ENCODE data around the gene FIGLA.
"Not testable (repeated sequence)": the region's sequence is repeated elsewhere in the genome, so short reads cannot be mapped to it uniquely, and the experiment has no call there.

The FIGLA gene

DNA sequence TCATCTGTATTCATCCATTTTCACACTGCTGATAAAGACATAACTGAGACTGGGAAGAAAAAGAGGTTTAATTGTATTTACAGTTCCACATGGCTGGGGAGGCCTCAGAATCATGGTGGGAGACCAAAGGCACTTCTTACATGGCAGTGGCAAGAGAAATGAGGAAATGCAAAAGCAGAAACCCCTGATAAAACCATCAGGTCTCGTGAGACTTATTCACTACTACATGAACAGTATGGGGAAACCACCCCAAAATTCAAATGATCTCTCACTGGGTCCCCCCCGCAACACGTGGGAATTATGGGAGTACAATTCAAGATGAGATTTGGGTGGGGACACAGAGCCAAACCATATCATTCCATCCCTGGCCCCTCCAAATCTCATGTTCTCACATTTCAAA lies 7.6 kb upstream of the FIGLA start:
- Mint-ChIP-seq H3K4me1 (peaks cover 14 to 40% of the 10 kb centered on the region in 2 donors), H3K9me3 (peaks cover 12 to 17% of the 10 kb centered on the region in 2 donors), H3K36me3 (peaks cover 7 to 12% of the 10 kb centered on the region in 2 donors), H3K27me3 (peaks cover 55 to 58% of the 10 kb centered on the region in 2 donors)
- H3K27ac Mint-ChIP-seq, DNase-seq, H3K4me3 Mint-ChIP-seq: not testable (repeated sequence)
- ATAC-seq (replicated peaks) = peak; percentile 33 to 38

DNA sequence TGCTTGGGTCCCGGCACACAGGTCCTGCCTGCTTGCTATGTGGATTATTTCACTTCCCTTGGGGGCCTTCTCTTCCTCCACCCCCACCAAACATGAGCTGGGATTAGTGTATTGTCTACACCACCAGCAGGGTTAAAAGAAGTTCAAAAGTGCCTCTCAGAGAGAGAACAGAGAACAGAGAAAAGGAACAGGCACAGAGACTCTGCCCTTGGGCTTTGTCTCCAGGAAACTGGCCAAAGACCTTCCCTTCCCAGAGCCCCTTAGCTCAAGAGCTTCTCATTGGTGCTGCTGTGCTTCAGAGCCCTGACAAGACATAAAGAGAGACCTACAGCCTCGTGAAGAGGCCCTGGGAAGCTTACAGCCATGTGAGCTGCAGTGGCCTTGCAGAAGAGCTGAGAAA lies 7.1 kb upstream of the FIGLA start:
- DNase-seq = no peak
- no peak for ATAC-seq (replicated peaks)
- peaks cover 7 to 12% of the 10 kb centered on the region in 2 donors for H3K36me3 Mint-ChIP-seq
- H3K4me1 Mint-ChIP-seq = peaks cover 14 to 40% of the 10 kb centered on the region in 2 donors
- no peak overlapping the region for H3K27ac Mint-ChIP-seq
- H3K4me3 Mint-ChIP-seq = no peak overlapping the region
- peaks cover 12 to 17% of the 10 kb centered on the region in 2 donors for H3K9me3 Mint-ChIP-seq
- H3K27me3 Mint-ChIP-seq = peaks cover 55 to 60% of the 10 kb centered on the region in 2 donors

DNA sequence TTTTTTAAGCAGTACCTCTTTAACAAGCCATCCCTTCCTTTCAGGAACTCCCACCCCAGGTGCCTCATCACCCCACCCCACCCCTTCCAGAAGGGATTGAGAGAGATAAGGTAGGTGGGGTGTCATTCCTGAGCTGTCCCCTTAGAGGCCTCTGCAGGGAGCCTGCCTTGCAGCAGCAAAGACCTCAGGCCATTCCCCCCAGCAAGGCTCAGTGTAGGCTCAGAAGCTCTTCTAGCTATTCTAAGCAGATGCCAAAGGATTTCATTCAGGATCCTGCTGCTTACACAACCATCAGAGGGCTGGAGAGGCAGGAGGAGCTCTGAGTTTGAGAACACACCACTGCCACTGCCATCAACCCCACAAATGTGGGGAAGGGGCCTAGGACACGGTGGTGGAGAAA lies 5.8 kb upstream of the FIGLA start:
- no peak for ATAC-seq (replicated peaks)
- no peak for DNase-seq
- Mint-ChIP-seq H3K4me1 (peaks cover 16 to 40% of the 10 kb centered on the region in 2 donors), H3K27me3 (peaks cover 58 to 59% of the 10 kb centered on the region in 2 donors), H3K9me3 (peaks cover 12 to 17% of the 10 kb centered on the region in 2 donors), H3K27ac (no peak overlapping the region), H3K36me3 (peaks cover 7 to 12% of the 10 kb centered on the region in 2 donors), H3K4me3 (no peak overlapping the region)

DNA sequence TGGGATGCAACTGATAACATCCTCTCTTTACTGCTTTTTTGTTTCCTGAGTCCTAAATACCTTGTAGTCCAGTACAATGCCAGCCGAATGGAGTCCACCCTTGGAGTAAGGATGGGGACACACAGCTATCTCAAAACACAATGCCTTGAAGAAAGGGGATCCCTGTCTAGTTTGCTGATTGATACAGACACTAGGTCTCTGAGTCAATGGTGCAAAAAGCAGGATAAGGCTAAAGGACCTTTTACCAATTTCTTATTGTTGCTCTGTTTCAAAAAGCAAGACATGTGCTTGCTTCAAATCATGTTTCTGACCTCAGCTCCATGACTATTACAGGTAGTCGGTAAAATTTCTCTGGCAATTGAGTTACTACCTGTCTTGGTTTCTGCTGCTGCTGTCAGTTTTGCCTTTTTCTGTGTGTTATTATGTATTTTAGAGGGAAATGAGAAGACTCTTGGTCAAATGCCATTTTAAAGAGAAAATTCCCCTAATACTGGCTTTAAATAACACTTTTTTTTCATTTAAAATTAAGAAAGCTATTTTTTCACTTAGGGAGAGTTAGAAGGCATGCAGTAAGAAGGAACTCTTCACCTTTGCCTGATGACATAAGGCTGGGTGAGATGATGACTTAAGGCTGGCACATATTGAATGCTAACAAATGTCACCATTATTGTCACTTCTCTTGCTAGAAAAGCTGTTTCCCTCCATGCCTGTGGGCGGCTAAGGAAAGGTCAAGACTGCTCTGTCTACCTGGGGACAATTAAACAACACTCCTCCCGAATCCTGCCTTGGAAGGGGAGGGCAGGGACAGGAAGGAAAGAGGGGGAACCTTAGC lies 4.9 kb upstream of the FIGLA start:
- Mint-ChIP-seq H3K9me3 (peaks cover 12 to 17% of the 10 kb centered on the region in 2 donors), H3K27me3 (peaks cover 54% of the 10 kb centered on the region in 2 donors), H3K27ac (peak overlapping the region; percentile 11), H3K4me3 (peak overlapping the region in 1 of 2 donors; percentile 10), H3K4me1 (peaks cover 16 to 40% of the 10 kb centered on the region in 2 donors), H3K36me3 (peaks cover 7 to 12% of the 10 kb centered on the region in 2 donors)
- peak; percentile 83 to 88 for ATAC-seq (replicated peaks)
- peak; percentile 19 for DNase-seq

DNA sequence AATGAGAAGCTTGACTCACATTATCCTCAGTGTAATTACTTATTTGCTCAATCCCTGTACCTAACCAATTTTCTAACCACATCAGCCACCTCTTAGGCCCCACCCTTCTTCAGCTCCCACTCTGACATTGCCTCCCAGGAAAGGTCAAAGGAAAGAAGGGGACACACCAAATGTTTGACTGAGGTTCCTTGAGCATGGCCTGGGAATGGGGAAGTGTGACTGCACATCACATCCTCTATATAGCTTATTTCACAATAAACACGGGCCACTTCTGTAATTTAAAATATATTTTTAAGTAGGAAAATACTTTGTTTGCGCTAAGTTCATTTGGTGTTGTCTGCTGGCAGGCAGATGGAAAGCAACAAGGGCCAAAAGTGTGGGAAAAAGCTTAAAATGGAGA lies 3.0 kb upstream of the FIGLA start:
- Mint-ChIP-seq H3K4me3 (no peak overlapping the region), H3K36me3 (peaks cover 4 to 5% of the 10 kb centered on the region in 2 donors), H3K27ac (no peak overlapping the region), H3K27me3 (peaks cover 53 to 55% of the 10 kb centered on the region in 2 donors), H3K4me1 (peaks cover 20 to 50% of the 10 kb centered on the region in 2 donors), H3K9me3 (peaks cover 5 to 9% of the 10 kb centered on the region in 2 donors)
- no peak for ATAC-seq (replicated peaks)
- no peak for DNase-seq

DNA sequence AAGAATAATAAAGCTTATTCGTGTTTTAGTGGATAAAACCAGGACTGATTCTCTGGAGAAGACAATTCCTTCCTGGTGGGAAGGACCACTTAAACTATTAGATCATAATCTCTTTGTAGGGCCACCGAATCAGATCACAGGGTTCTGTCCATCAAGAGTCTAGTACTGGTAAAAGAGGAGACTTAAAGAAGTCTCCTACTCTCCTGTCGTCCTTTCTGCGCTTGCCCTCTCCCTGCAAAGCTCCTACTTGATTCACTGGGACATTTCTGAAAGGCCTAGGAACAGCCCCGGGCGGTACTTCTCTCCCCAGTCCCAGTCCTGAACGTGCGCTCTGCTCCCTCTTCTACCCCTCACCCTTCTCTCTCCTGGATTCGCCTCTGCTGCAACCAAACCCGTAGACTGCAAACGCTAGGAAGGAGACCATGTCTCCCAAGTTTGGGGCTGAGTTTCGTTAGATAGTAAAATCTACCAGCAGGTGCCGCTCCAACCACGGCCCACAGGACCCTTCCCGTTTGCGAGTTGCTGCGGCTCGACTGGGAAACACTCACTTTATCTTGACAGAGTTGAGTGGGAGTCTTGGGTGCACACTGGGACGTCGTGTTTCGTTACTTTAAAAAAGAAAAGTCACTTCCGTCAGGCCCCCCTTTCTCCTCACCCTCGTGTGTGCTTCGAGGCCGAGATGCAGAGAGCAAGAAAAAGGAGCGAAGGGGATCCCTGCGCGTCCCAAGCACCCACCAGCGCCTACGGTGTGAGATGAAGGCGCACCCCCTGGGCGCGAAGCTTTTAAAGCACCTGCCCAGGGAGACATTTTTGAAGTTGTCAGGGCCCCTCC lies 923 bp downstream of the FIGLA start:
- H3K36me3 Mint-ChIP-seq = no peaks in the 10 kb centered on the region
- peaks cover 52 to 69% of the 10 kb centered on the region in 2 donors for H3K27me3 Mint-ChIP-seq
- peak overlapping the region; percentile 82 for H3K27ac Mint-ChIP-seq

DNA sequence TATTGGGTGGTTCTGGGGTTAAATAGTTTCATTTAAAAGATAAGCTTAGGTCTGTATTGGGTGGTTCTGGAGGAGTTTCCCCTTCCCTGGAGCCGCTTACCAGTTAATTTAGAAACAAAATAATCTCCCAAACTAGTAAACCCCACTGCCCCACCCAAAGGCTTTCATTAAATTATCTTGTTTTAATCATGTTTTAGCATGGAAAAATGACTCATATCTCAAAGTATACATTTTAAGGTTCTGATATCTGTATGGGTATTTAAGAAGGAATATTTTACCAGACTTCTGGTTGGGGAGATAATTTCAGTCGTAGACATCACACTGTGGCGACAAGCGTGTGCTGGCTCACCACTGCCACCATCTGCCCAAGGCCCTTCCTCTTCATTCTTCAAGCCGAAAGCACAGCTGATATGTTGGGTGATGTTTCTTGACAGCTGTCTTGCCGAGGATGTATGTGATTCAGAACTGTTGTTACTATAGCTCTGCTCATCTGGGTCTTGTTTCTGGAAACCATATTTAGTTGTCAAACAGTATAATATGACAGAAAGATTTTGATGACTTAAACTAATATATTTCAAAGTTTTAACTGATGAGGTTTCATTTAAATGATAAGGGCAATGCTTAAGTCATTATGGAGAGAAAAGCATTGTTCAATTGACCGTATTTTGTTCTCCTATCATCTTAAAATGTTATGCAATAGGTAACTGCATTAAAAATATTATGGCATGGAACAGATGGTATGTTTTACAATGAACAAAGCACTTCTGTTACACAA lies 5.1 kb downstream of the FIGLA start:
- DNase-seq = no peak
- no peaks in the 10 kb centered on the region for H3K9me3 Mint-ChIP-seq
- H3K27ac Mint-ChIP-seq = no peak overlapping the region
- peaks cover 6 to 15% of the 10 kb centered on the region in 2 donors for H3K4me1 Mint-ChIP-seq
- H3K4me3 Mint-ChIP-seq = no peak overlapping the region
- H3K27me3 Mint-ChIP-seq = peaks cover 34 to 51% of the 10 kb centered on the region in 2 donors
- no peaks in the 10 kb centered on the region for H3K36me3 Mint-ChIP-seq
- peak; percentile 74 to 77 for ATAC-seq (replicated peaks)

More for the DNA sequence above, 923 bp downstream of the FIGLA start:
- peak overlapping the region; percentile 77 for H3K4me3 Mint-ChIP-seq
- peak; percentile 60 for DNase-seq
- ATAC-seq (replicated peaks) = peak; percentile 77 to 85
- H3K4me1 Mint-ChIP-seq = peaks cover 11 to 27% of the 10 kb centered on the region in 2 donors
- no peaks in the 10 kb centered on the region for H3K9me3 Mint-ChIP-seq

DNA sequence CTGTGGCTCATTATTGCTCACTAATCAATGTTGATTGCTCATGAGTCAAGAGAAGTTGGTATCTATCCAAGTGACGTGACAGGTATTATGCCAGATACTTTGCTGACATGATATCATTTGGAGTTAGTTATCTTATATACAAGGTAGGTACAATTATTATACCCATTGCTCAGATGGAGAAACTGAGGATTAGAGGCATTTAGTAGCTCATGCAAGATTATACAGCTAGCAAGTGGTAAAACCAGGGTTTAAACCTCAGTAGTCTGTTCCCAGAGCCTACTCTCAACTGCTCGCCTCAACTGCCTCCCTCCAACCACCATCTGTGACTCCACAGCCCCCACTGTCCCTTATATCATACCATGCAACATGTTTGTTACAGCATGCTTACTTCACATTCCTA lies 6.1 kb downstream of the FIGLA start:
- H3K36me3 Mint-ChIP-seq = no peaks in the 10 kb centered on the region
- H3K27ac Mint-ChIP-seq = no peak overlapping the region
- ATAC-seq (replicated peaks) = no peak
- no peak for DNase-seq
- H3K9me3 Mint-ChIP-seq = no peaks in the 10 kb centered on the region
- no peak overlapping the region for H3K4me3 Mint-ChIP-seq
- H3K27me3 Mint-ChIP-seq = peaks cover 35 to 52% of the 10 kb centered on the region in 2 donors
- peaks cover 1 to 7% of the 10 kb centered on the region in 2 donors for H3K4me1 Mint-ChIP-seq

DNA sequence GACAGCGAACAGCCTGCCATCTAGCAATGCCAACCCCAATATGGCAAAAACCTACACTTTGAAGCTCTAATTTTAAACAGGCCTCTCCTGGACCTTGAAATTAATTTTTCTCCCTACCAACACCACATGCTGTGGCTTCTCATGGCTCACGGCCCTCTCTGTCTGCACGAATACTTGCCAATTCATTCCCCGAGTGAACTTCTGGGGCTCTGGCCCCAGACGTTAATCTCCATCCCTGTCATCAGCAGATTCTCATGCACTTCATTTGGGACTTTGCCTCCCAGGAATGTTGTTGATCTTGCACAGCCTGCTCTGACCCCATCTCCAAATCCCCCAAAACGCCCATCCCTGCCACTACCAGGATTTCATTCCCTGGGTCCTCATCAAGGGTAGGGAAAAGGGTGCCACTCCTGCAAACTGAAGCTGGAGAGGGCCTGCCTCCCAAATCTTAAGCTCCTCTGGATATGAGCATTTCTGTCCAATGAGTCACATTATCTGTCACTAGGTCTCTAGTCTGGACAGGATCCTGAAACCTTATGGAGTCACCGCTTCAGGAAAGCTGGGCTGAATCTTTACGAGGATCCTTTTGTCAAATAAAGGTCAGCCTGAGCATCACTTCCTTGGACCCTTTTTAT lies 10.4 kb downstream of the FIGLA start:
- H3K27me3 Mint-ChIP-seq = peaks cover 36 to 40% of the 10 kb centered on the region in 2 donors
- H3K9me3 Mint-ChIP-seq = no peaks in the 10 kb centered on the region
- no peak overlapping the region for H3K27ac Mint-ChIP-seq
- DNase-seq (no peak), ATAC-seq (replicated peaks) (no peak)
- no peaks in the 10 kb centered on the region for H3K36me3 Mint-ChIP-seq
- H3K4me1 Mint-ChIP-seq = no peaks in the 10 kb centered on the region
- H3K4me3 Mint-ChIP-seq = no peak overlapping the region

DNA sequence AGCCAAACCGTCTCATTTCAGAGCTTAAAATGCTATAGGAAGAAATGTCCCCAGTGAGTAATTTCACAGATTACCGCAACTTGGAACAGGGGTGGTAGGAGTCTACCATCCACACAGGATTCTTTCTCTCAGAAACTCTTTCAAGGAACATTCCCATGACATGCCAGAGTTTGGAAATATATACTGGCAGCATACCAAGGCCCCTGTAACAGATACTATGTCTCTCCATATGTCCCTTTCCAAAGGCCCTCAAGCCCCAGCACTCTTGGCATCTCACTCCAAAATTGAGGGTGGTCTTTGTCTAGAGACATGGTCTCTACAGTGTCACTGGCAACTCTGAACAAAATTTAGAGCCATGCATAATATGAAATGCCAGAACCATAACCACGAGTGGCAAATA lies 11.0 kb downstream of the FIGLA start:
- no peak for ATAC-seq (replicated peaks)
- no peak for DNase-seq
- no peaks in the 10 kb centered on the region for H3K4me1 Mint-ChIP-seq
- H3K9me3 Mint-ChIP-seq = no peaks in the 10 kb centered on the region
- no peaks in the 10 kb centered on the region for H3K36me3 Mint-ChIP-seq
- H3K27me3 Mint-ChIP-seq = peaks cover 39 to 45% of the 10 kb centered on the region in 2 donors
- no peak overlapping the region for H3K27ac Mint-ChIP-seq
- no peak overlapping the region for H3K4me3 Mint-ChIP-seq

DNA sequence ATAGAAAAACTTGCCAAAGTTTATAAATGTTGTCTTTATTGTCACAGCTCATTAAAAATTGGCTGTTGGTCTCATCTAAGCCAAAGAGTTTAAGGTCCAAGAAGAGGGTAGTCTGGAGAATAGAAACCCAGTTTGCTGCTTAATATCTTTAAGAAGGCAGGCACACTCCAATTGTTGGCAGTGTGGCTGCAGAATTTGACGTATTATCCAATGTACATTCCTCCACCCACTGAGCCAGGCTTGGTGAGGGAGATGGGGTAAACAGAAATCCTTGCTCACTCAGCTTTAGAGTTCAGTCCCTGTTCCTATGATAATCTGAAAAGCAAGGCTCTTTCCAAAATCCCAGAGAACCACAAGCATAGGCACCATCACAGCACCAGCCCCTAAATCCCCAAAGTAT lies 11.8 kb downstream of the FIGLA start:
- no peak for DNase-seq
- Mint-ChIP-seq H3K27ac (no peak overlapping the region), H3K9me3 (peaks cover 2 to 5% of the 10 kb centered on the region in 2 donors), H3K4me3 (no peak overlapping the region), H3K36me3 (peaks cover 2% of the 10 kb centered on the region in 2 donors), H3K4me1 (peaks cover under 1 to 3% of the 10 kb centered on the region in 2 donors), H3K27me3 (peaks cover 46 to 53% of the 10 kb centered on the region in 2 donors)
- ATAC-seq (replicated peaks) = no peak

DNA sequence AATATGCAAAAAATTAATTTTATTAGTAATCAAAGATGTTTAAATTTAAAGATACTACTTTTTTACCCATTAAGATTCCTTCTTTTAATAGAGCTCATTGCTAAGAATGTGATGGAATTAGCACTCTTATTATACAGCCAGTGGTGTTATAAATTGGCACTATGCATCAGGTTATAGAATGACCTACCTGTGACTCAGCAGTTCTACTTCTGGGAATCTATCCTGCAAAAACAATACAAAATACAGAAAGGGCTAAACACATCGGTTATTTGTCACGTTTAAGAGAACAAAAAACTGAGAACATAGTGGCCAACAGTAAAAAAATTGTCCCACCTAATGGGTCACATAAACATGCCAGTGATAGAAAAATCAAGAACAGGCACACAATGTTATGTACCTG lies 13.0 kb downstream of the FIGLA start:
- Mint-ChIP-seq H3K36me3 (peaks cover 3 to 6% of the 10 kb centered on the region in 2 donors), H3K9me3 (peaks cover 5 to 9% of the 10 kb centered on the region in 2 donors), H3K4me3 (no peak overlapping the region), H3K27ac (no peak overlapping the region), H3K4me1 (peaks cover 2 to 6% of the 10 kb centered on the region in 2 donors), H3K27me3 (peaks cover 53 to 66% of the 10 kb centered on the region in 2 donors)
- ATAC-seq (replicated peaks) (no peak), DNase-seq (no peak)

DNA sequence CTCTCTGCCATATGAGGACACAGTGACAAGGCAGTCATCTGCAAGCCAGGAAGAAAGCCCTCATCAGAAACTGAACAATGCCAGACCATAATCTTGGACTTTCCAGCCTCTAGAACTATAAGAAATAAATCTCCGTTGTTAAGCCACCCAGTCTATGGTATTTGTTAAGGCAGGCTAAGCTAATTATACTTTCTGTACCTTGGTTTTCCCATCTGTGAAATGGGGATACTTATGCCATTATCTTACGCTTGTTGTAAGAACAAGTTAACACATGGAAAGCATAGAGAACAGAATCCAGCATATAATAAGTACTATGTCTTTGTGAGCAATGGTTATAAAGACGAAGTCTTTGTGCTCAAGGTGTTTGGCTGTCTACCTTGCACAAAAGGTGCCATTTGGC lies 14.2 kb downstream of the FIGLA start:
- H3K9me3 Mint-ChIP-seq = peaks cover 5 to 9% of the 10 kb centered on the region in 2 donors
- ATAC-seq (replicated peaks) = no peak
- H3K27ac Mint-ChIP-seq = no peak overlapping the region
- H3K27me3 Mint-ChIP-seq = peaks cover 56 to 62% of the 10 kb centered on the region in 2 donors
- peaks cover 2 to 6% of the 10 kb centered on the region in 2 donors for H3K4me1 Mint-ChIP-seq
- H3K36me3 Mint-ChIP-seq = peaks cover 3 to 6% of the 10 kb centered on the region in 2 donors
- no peak for DNase-seq
- no peak overlapping the region for H3K4me3 Mint-ChIP-seq
